ENCODE measurements around the gene SLC22A31.

GRCh38 chr16:89163297-89163696 is 37.0 kb downstream of the SLC22A31 start:
- no peak for TF ChIP-seq SRF (IDR thresholded peaks at IDR 0.05; ENCODE audit: low read depth)
- TF ChIP-seq CTCF (IDR thresholded peaks at IDR 0.05 in 2 of 3, conservative IDR thresholded peaks at IDR 0.05 in 1 of 3; ENCODE audit: borderline replicate concordance in 1 of 3, insufficient read depth in 1 of 3, low read depth in 2 of 3, low read length in 2 of 3): no peak
- no peak for TF ChIP-seq RAD21 (IDR thresholded peaks at IDR 0.05; ENCODE audit: low read depth)
- TF ChIP-seq ZNF274 (IDR thresholded peaks at IDR 0.05; ENCODE audit: low read depth, low read length): no peak

Measured in HCT116 (cell line).